ENCODE results near the gene TTC16.

DNA sequence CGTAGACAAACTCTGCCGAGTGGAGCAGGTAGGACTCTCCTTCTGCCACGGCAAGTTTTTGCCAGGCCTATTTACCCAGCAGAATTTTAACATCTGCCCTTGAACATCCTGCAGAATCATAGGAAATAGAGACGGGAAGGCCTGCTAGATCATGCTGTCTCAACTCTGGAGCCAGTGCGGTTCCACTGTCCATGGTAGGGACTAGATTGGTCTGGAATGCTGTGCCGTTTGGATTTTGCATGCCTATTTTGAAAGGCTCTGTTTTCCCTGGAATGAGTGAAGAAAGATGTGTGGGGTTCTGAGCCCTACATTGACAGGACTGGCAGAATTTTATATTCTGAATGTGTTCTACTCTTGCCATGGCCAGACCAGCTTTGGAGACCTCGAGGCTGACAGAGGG is 42.6 kb upstream of the TTC16 start:
- TF ChIP-seq CTCF (IDR thresholded peaks at IDR 0.05) (no peak), EP300 (IDR thresholded peaks at IDR 0.05) (no peak), POLR2A (IDR thresholded peaks at IDR 0.05) (no peak), POLR2AphosphoS5 (IDR thresholded peaks at IDR 0.05) (no peak)

All from suprapubic skin (tissue), 4 donors.